Limb (tissue), 2 donors: ENCODE measurements around the gene SDF4.

Source experiments
- DNase-seq, 2 donors: peaks; one replicate each; pipeline ENCODE4 v3.0.0-alpha.2; 2016; ENCODE audit errors: extremely low spot score in 2 of 2

SDF4 gene

GRCh38 chr1:1229770-1230169 lies 2.0 kb downstream of the SDF4 start:
- DNase-seq, result no peak

- no peak for DNase-seq
These were observed 3.0 kb downstream of the SDF4 start for GRCh38 chr1:1228596-1229321.

- no peak for DNase-seq
These were observed 3.6 kb downstream of the SDF4 start for GRCh38 chr1:1228187-1228586.

GRCh38 chr1:1227386-1227785 lies 4.4 kb downstream of the SDF4 start:
- DNase-seq, result no peak

GRCh38 chr1:1226566-1227362 lies 5.0 kb downstream of the SDF4 start:
- DNase-seq, result no peak

- DNase-seq, result no peak
These were observed 5.9 kb downstream of the SDF4 start for GRCh38 chr1:1225913-1226312.

GRCh38 chr1:1225238-1225845 lies 6.5 kb downstream of the SDF4 start:
- DNase-seq, result no peak

GRCh38 chr1:1223891-1224290 lies 7.9 kb downstream of the SDF4 start:
- no peak for DNase-seq

GRCh38 chr1:1223321-1223720 lies 8.5 kb downstream of the SDF4 start:
- no peak for DNase-seq

- DNase-seq, result no peak
These were observed 9.1 kb downstream of the SDF4 start for GRCh38 chr1:1222575-1223225.

- no peak for DNase-seq
These were observed 9.8 kb downstream of the SDF4 start for GRCh38 chr1:1221887-1222574.

- DNase-seq, result no peak
These were observed 11.6 kb downstream of the SDF4 start for GRCh38 chr1:1220197-1220596.

- DNase-seq, result no peak
These were observed 12.5 kb downstream of the SDF4 start for GRCh38 chr1:1219341-1219740.

GRCh38 chr1:1218524-1219200 lies 13.1 kb downstream of the SDF4 start:
- DNase-seq, result no peak

GRCh38 chr1:1217621-1218523 lies 13.9 kb downstream of the SDF4 start:
- no peak for DNase-seq

- DNase-seq, result no peak
These were observed 14.8 kb downstream of the SDF4 start for GRCh38 chr1:1216770-1217620.

GRCh38 chr1:1215881-1216605 lies 15.8 kb downstream of the SDF4 start:
- DNase-seq, result no peak

GRCh38 chr1:1215080-1215676 lies 16.6 kb downstream of the SDF4 start:
- DNase-seq, result no peak
